GM18498 (cell line): ENCODE data around the gene CACNA1H.

Source experiments
- ATAC-seq: cut with Tn5 transposase; IDR thresholded peaks from one replicate; pipeline ENCODE4 v1.9.1; 2021; ENCODE audit warnings: mild to moderate bottlenecking, moderate library complexity; ENCODE audit not compliant: unreplicated experiment

The CACNA1H gene

DNA sequence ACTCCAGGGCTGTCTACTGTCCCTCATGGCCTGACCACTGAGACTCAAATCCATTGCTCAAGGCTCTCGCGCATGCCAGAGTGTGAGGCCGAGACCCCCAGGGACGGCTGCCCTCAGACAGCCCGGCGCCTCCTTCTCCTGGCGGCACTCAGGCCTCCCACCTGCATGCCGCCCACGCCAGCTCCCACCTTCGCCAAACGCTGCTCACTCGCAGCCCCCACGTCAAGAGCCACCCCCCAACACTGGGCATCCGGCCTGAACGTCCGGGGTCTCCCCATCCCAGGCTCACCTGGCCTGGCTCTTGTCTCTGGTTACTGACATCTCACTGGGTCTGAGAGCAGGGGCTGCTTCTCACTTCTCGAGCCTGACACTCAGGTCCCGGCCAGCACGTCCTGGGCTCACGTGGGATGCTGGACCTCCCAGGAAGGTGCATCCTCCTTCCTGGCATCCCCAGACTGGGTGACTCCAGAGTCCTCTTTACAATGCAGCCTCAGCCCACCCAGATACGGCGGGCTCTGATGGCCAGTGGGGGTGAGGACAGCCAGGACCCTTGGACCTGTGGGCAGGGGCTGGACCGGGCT lies 12.2 kb upstream of the CACNA1H start:
- ATAC-seq = no peak

GRCh38 chr16:1141191-1141590 lies 11.7 kb upstream of the CACNA1H start:
- ATAC-seq = no peak

GRCh38 chr16:1141716-1142115 lies 11.2 kb upstream of the CACNA1H start:
- no peak for ATAC-seq

- no peak for ATAC-seq
These were observed 10.0 kb upstream of the CACNA1H start for GRCh38 chr16:1142911-1143310.

GRCh38 chr16:1143761-1144450 lies 9.0 kb upstream of the CACNA1H start:
- no peak for ATAC-seq

- ATAC-seq = no peak
These were observed 8.2 kb upstream of the CACNA1H start for GRCh38 chr16:1144476-1145382.

DNA sequence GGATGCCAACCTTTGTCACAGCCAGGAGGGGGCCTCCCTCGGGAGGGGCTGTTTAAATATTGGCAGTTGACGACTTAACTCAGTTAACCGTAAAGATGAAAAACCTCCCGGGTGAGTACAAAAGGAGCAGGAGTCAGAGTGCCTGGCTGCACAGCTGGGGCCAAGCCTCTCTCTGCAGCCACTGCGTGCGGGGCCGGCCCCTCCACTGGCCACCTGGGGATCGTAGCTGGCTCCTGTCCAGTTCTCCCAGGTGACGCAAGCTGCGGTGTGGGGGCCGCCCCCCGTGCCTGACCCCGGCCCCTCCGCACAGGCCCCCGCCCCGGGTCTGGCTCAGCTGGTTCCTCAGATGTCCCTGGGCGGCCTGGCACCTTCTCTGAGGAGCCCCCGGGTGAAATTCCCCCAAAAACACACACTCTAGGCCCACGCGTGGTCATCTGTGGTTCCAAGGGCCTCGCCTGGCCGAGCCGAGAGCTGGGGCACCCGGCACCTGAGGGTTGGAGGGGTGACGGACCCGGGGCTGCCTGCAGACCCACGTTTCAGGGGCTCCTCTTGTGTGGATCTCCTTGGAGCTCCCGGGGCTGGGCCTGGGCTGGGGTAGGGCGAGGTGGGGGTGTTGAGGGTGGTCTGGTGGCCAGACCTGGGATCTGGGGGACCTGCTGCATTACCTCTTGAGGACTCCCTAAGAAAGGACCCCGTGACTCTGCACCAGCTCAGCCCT lies 7.4 kb upstream of the CACNA1H start:
- no peak for ATAC-seq

- ATAC-seq = no peak
These were observed 6.5 kb upstream of the CACNA1H start for GRCh38 chr16:1146409-1146808.

DNA sequence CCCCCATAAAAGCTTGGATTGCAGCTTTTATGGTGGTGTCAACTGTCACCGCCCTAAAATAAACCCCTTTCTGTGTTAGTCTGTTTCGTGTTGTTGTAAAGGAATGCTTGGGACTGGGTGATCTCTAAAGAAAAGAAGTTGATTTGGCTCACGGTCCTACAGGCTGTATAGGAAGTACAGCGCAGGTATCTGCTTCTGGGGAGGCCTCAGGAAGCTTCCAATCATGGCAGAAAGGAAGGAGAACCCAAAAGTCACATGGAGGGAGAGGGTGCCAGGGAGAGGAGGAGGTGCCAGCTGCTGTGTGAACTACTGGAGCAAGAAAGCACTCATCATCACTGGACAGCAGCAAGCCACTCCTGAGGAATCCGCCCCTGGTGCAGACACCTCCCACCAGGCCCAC lies 5.9 kb upstream of the CACNA1H start:
- no peak for ATAC-seq

GRCh38 chr16:1149101-1149636 lies 3.7 kb upstream of the CACNA1H start:
- ATAC-seq = no peak

DNA sequence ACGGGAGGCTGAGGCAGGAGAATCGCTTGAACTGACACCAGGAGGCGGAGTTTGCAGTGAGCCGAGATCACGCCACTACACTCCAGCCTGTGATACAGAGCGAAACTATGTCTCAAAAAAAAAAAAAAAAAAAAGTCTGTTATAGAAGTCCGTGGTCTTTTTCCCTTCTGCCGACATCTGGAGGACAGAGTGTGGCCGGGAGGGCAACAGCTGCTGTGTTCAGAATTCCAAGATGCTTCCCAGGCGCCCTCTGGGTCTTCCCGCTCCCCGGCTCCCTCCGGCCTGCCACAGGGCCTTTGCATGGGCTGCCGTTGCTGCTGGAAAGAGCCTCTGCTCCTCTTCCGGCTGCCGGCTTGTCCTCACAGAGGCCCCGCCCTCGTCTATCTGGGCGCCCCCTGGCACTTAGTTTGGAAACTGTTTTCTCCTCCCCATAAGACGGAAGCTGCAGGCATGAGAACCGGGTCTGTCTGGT lies 2.4 kb upstream of the CACNA1H start:
- no peak for ATAC-seq

- ATAC-seq = no peak
These were observed 1.3 kb upstream of the CACNA1H start for GRCh38 chr16:1151424-1152122.

DNA sequence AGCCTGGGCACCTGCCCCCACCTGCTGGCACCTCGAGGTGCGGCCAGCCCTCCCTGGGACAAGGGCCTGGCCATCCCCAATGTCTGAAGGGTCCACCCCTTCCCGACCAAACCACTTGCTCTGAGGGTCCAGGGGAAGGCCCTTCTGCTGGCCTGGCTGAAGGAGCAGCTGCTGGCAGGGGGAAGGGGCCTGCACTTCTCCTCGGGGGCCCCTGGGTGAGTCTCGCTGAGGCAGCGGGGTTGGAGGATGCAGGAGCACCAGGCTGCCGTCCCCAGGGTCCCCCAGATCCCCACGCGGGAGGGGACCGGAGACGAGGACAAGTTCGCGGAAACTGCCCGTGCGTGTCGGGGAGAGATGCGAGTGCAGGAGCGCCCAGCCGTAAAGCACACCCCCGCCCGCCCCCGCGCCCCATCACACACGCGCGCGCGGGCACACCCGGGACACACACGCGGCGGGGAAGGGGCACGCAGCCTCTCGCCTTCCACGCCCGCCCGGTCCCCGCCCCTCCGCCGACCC lies 725 bp upstream of the CACNA1H start:
- ATAC-seq = no peak

DNA sequence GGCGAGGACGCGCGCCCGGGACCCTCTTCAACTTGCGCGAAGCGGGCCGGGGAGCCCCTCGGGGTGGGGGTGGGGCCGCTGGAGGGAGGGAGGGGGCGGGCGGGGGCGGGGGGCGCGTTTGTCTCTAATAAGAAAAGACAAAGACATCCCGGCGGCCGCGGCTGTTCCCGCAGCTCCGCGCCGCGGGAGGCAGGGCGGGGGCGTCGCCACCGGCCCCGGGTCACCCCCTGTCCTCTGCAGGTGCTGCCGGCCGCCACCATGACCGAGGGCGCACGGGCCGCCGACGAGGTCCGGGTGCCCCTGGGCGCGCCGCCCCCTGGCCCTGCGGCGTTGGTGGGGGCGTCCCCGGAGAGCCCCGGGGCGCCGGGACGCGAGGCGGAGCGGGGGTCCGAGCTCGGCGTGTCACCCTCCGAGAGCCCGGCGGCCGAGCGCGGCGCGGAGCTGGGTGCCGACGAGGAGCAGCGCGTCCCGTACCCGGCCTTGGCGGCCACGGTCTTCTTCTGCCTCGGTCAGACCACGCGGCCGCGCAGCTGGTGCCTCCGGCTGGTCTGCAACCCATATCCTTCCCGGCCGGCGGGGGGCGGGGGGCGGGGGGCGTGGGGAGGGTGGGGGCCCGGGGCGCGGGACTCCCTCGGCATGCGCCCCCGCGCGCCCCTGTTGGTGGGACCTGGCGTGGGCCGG lies 714 bp downstream of the CACNA1H start:
- no peak for ATAC-seq

- ATAC-seq = no peak
These were observed 1.5 kb downstream of the CACNA1H start for GRCh38 chr16:1154291-1154886.

DNA sequence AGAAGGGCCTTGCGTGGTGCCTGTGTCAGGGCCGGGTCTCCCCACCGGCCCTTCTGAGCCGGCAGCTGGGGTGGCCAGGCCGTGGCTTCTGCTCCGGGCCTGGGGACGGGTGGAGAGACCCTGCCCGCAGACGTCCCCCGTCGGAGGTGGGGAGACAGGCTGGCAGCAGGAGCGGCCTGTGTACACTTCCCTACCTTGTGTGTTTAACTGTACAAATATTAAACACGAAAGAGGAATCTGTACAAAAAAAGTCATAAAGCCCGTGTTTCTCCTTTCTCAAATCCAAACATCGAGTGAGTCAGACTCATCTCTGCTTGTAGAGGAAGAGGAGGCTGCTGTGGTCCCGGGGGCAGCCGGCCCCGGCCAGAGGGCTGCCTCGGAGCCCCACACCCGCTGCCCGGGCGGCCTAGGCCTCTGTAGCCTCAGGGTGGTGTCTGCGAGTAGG lies 2.0 kb downstream of the CACNA1H start:
- no peak for ATAC-seq

- ATAC-seq = no peak
These were observed 2.6 kb downstream of the CACNA1H start for GRCh38 chr16:1155353-1156054.
